ENCODE data around the gene TPPP3. TPM values are rescaled to one million over a fixed set of nuclear protein-coding genes. Genes with fewer than 3 reads are reported as not detected.

Gene TPPP3
- 2.7 TPM in 2 replicates for polyA plus RNA-seq (2013)

DNA sequence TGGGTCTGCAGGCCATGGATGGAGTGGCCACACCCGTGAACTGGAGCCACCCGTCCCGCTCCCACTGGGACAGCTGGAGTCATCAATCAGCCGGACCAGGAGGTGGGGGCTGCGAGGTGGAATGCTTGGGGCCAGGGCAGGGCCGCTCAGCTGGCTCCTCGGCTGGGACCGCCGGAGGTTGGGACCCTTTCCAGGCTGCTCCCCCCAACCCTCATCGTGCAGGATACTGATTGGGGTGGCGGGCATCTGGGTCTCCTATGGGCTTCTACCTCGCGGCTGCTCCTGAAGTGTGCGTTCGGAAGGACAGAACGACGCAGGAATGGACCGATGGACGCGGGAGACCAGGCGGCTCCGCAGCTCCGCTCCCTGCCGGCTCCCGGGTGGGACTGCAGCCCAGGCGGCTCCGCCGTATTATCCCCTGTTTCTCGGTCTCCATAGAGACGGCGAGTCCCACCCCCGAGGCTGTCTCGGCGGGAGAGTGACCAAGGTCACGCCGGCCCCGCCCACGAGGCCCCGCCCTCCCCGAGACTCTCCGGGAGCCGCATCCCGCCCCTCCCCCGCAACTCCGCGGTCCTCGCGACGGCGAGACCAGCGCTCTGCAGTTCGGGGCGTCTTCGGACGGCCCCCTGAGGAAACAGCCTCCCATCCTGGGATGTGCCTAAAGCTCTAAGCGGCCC is at the start of gene TPPP3:
Gene TPPP3 (minus strand): TSS at position 388 of the 677 bp plus-strand sequence. CDS start 2,387 bp downstream, outside the sequence.
- Histone ChIP-seq H3K27me3 (ENCODE audit: insufficient read depth, low read length) (peaks cover 33% of the 10 kb centered on the region), H3K9me3 (ENCODE audit: insufficient read depth, low read depth, low read length) (peaks cover under 1% of the 10 kb centered on the region), H2BK120ac (ENCODE audit: insufficient read depth, low read length, poor library complexity) (no peak within 1 kb of the TSS), H3K27ac (ENCODE audit: low read depth, low read length) (no peak within 1 kb of the TSS), H4K12ac (ENCODE audit: low read depth, low read length) (no peak within 1 kb of the TSS), H3K9ac (ENCODE audit: low read length) (no peak within 1 kb of the TSS), H2BK12ac (ENCODE audit: low read length) (no peak within 1 kb of the TSS), H3K4me3 (ENCODE audit: low read depth, low read length) (no peak within 1 kb of the TSS), H4K91ac (ENCODE audit: low read depth, low read length) (no peak within 1 kb of the TSS), H2BK5ac (ENCODE audit: low read depth, low read length, poor library complexity) (no peak within 1 kb of the TSS), H3K14ac (ENCODE audit: low read length) (no peak within 1 kb of the TSS), H4K8ac (ENCODE audit: low read depth, low read length) (no peak within 1 kb of the TSS), H2AK5ac (ENCODE audit: low read length) (no peak within 1 kb of the TSS), H3K36me3 (ENCODE audit: control insufficient read depth in 1 of 2, insufficient read depth in 2 of 2, low read length in 2 of 2) (no peaks in the 10 kb centered on the region), H3K4ac (ENCODE audit: low read depth, low read length) (no peak within 1 kb of the TSS), H3K4me1 (ENCODE audit: control insufficient read depth in 1 of 2, insufficient read depth in 2 of 2, low read length in 2 of 2) (peaks cover 17 to 19% of the 10 kb centered on the region in 2 experiments), H3K18ac (ENCODE audit: low read length) (no peak within 1 kb of the TSS), H2AFZ (ENCODE audit: insufficient read depth, low read length, poor library complexity) (no peak within 1 kb of the TSS), H3K23ac (ENCODE audit: low read length) (no peak within 1 kb of the TSS), H3K79me1 (ENCODE audit: low read length) (no peaks in the 10 kb centered on the region), H3K4me2 (ENCODE audit: low read length) (peak within 1 kb of the TSS; percentile 48), H3K79me2 (ENCODE audit: control insufficient read depth, insufficient read depth, low read length, poor library complexity) (no peaks in the 10 kb centered on the region)
- WGBS (ENCODE audit: extremely low coverage, insufficient coverage, insufficient read length) = no CpG with 5 or more reads among the region's 56 CpGs
- DNase-seq = peak; percentile 64 to 78

DNA sequence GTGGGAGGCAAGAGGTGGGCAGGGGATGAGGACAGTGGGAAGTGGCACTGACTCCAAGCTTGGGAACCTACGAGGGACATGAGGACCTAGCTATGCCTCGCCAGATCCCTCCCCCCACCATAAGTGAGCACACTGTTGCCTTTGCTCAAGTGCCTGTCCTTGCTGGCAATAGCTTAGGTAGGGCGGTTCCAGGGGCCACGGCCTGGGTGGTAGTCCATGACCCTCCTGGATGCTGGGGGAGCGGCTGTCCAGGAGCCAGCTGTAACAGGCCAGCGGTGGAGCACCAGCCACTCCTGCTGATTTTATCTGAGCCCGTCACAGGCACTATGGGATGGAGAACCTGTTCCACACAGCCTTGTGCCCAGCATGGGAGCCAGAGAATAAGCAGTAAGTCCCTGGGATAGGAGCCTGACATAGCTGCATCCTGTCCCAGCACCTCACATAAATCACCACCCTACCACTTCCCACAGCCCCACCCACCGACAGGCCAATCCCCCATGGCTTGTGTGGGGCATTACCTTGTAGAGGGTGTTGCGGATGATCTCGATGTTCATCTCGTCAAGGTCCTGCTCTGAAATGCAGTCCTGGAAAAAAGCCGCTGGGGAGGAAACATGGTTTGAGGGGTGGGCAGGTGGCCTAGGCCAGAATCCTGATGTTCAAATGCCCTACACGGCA is 49.4 kb upstream of the TPPP3 start:
- H3K27me3 ChIP-seq (ENCODE audit: insufficient read depth, low read length) = no peaks in the 10 kb centered on the region
- H3K79me1 ChIP-seq (ENCODE audit: low read length) = no peaks in the 10 kb centered on the region
- no peak overlapping the region for H3K14ac ChIP-seq (ENCODE audit: low read length)

GRCh38 chr16:67441907-67442306 is 48.6 kb upstream of the TPPP3 start:
- H2AK5ac ChIP-seq (ENCODE audit: low read length) = no peak overlapping the region
- no peak overlapping the region for H3K9ac ChIP-seq (ENCODE audit: low read length)
- H3K4ac ChIP-seq (ENCODE audit: low read depth, low read length) = no peak overlapping the region
- H4K8ac ChIP-seq (ENCODE audit: low read depth, low read length) = no peak overlapping the region
- H3K4me3 ChIP-seq (ENCODE audit: low read depth, low read length) = no peak overlapping the region
- no peaks in the 10 kb centered on the region for H3K27me3 ChIP-seq (ENCODE audit: insufficient read depth, low read length)
- H3K36me3 ChIP-seq (ENCODE audit: control insufficient read depth in 1 of 2, insufficient read depth in 2 of 2, low read length in 2 of 2) = peaks cover 69 to 73% of the 10 kb centered on the region in 2 experiments
- peaks cover 5% of the 10 kb centered on the region for H3K9me3 ChIP-seq (ENCODE audit: insufficient read depth, low read depth, low read length)
- H3K79me1 ChIP-seq (ENCODE audit: low read length) = no peaks in the 10 kb centered on the region
- H3K4me1 ChIP-seq (ENCODE audit: control insufficient read depth in 1 of 2, insufficient read depth in 2 of 2, low read length in 2 of 2) = no peaks in the 10 kb centered on the region
- no peak overlapping the region for H4K12ac ChIP-seq (ENCODE audit: low read depth, low read length)
- no peak overlapping the region for H2BK5ac ChIP-seq (ENCODE audit: low read depth, low read length, poor library complexity)
- H2BK12ac ChIP-seq (ENCODE audit: low read length) = no peak overlapping the region
- H2BK120ac ChIP-seq (ENCODE audit: insufficient read depth, low read length, poor library complexity) = no peak overlapping the region
- DNase-seq = no peak
- H3K4me2 ChIP-seq (ENCODE audit: low read length) = no peak overlapping the region
- no peak overlapping the region for H2AFZ ChIP-seq (ENCODE audit: insufficient read depth, low read length, poor library complexity)
- no peak overlapping the region for H3K18ac ChIP-seq (ENCODE audit: low read length)
- no peak overlapping the region for H3K27ac ChIP-seq (ENCODE audit: low read depth, low read length)
- no peaks in the 10 kb centered on the region for H3K79me2 ChIP-seq (ENCODE audit: control insufficient read depth, insufficient read depth, low read length, poor library complexity)
- no peak overlapping the region for H3K14ac ChIP-seq (ENCODE audit: low read length)
- WGBS (ENCODE audit: extremely low coverage, insufficient coverage, insufficient read length) = no CpG with 5 or more reads among the region's 5 CpGs
- no peak overlapping the region for H3K23ac ChIP-seq (ENCODE audit: low read length)
- no peak overlapping the region for H4K91ac ChIP-seq (ENCODE audit: low read depth, low read length)

More for the DNA sequence above, 49.4 kb upstream of the TPPP3 start:
- Histone ChIP-seq H2BK5ac (ENCODE audit: low read depth, low read length, poor library complexity) (no peak overlapping the region), H4K91ac (ENCODE audit: low read depth, low read length) (no peak overlapping the region), H3K9me3 (ENCODE audit: insufficient read depth, low read depth, low read length) (peaks cover 5% of the 10 kb centered on the region), H2BK12ac (ENCODE audit: low read length) (no peak overlapping the region), H2AK5ac (ENCODE audit: low read length) (no peak overlapping the region), H3K18ac (ENCODE audit: low read length) (no peak overlapping the region), H3K9ac (ENCODE audit: low read length) (no peak overlapping the region), H4K12ac (ENCODE audit: low read depth, low read length) (no peak overlapping the region), H3K27ac (ENCODE audit: low read depth, low read length) (no peak overlapping the region), H2AFZ (ENCODE audit: insufficient read depth, low read length, poor library complexity) (no peak overlapping the region), H3K4me3 (ENCODE audit: low read depth, low read length) (no peak overlapping the region), H2BK120ac (ENCODE audit: insufficient read depth, low read length, poor library complexity) (no peak overlapping the region), H3K4me2 (ENCODE audit: low read length) (no peak overlapping the region), H3K79me2 (ENCODE audit: control insufficient read depth, insufficient read depth, low read length, poor library complexity) (no peaks in the 10 kb centered on the region), H3K23ac (ENCODE audit: low read length) (no peak overlapping the region), H3K4ac (ENCODE audit: low read depth, low read length) (no peak overlapping the region), H3K36me3 (ENCODE audit: control insufficient read depth in 1 of 2, insufficient read depth in 2 of 2, low read length in 2 of 2) (peaks cover 66 to 73% of the 10 kb centered on the region in 2 experiments), H4K8ac (ENCODE audit: low read depth, low read length) (no peak overlapping the region), H3K4me1 (ENCODE audit: control insufficient read depth in 1 of 2, insufficient read depth in 2 of 2, low read length in 2 of 2) (no peaks in the 10 kb centered on the region)
- no CpG with 5 or more reads among the region's 13 CpGs for WGBS (ENCODE audit: extremely low coverage, insufficient coverage, insufficient read length)
- no peak for DNase-seq

- DNase-seq = no peak
- no peak overlapping the region for H2AK5ac ChIP-seq (ENCODE audit: low read length)
- H3K23ac ChIP-seq (ENCODE audit: low read length) = no peak overlapping the region
- no peak overlapping the region for H3K4ac ChIP-seq (ENCODE audit: low read depth, low read length)
- H3K4me2 ChIP-seq (ENCODE audit: low read length) = no peak overlapping the region
- H3K4me3 ChIP-seq (ENCODE audit: low read depth, low read length) = no peak overlapping the region
- peaks cover 5% of the 10 kb centered on the region for H3K9me3 ChIP-seq (ENCODE audit: insufficient read depth, low read depth, low read length)
- no peaks in the 10 kb centered on the region for H3K79me2 ChIP-seq (ENCODE audit: control insufficient read depth, insufficient read depth, low read length, poor library complexity)
- no peak overlapping the region for H4K8ac ChIP-seq (ENCODE audit: low read depth, low read length)
- no peaks in the 10 kb centered on the region for H3K4me1 ChIP-seq (ENCODE audit: control insufficient read depth in 1 of 2, insufficient read depth in 2 of 2, low read length in 2 of 2)
- H3K18ac ChIP-seq (ENCODE audit: low read length) = no peak overlapping the region
- no peak overlapping the region for H2BK12ac ChIP-seq (ENCODE audit: low read length)
- H4K12ac ChIP-seq (ENCODE audit: low read depth, low read length) = no peak overlapping the region
- WGBS (ENCODE audit: extremely low coverage, insufficient coverage, insufficient read length) = no CpG with 5 or more reads among the region's 17 CpGs
- no peaks in the 10 kb centered on the region for H3K79me1 ChIP-seq (ENCODE audit: low read length)
- H2AFZ ChIP-seq (ENCODE audit: insufficient read depth, low read length, poor library complexity) = no peak overlapping the region
- no peak overlapping the region for H2BK120ac ChIP-seq (ENCODE audit: insufficient read depth, low read length, poor library complexity)
- peaks cover 75 to 77% of the 10 kb centered on the region in 2 experiments for H3K36me3 ChIP-seq (ENCODE audit: control insufficient read depth in 1 of 2, insufficient read depth in 2 of 2, low read length in 2 of 2)
- no peak overlapping the region for H4K91ac ChIP-seq (ENCODE audit: low read depth, low read length)
- no peak overlapping the region for H2BK5ac ChIP-seq (ENCODE audit: low read depth, low read length, poor library complexity)
- H3K9ac ChIP-seq (ENCODE audit: low read length) = no peak overlapping the region
- H3K27me3 ChIP-seq (ENCODE audit: insufficient read depth, low read length) = no peaks in the 10 kb centered on the region
- no peak overlapping the region for H3K27ac ChIP-seq (ENCODE audit: low read depth, low read length)
- no peak overlapping the region for H3K14ac ChIP-seq (ENCODE audit: low read length)
These were observed 48.0 kb upstream of the TPPP3 start for GRCh38 chr16:67441271-67441753.

All from trophoblast cell (in vitro differentiated cells and primary cell).